Stimulated activated CD4-positive, alpha-beta T cell treated with anti-CD3 and anti-CD28 coated beads, Interleukin-2, amount 100 ng/mL, for 24 hours (primary cell): ENCODE data around the gene POU2F3.
"Not testable (repeated sequence)": the region's sequence is repeated elsewhere in the genome, so short reads cannot be mapped to it uniquely, and the experiment has no call there.

ENCODE experiments used
- DNase-seq, 2 donors: peaks; one replicate each; pipeline ENCODE4 v3.0.0-alpha.2; 2020

The POU2F3 gene

DNA sequence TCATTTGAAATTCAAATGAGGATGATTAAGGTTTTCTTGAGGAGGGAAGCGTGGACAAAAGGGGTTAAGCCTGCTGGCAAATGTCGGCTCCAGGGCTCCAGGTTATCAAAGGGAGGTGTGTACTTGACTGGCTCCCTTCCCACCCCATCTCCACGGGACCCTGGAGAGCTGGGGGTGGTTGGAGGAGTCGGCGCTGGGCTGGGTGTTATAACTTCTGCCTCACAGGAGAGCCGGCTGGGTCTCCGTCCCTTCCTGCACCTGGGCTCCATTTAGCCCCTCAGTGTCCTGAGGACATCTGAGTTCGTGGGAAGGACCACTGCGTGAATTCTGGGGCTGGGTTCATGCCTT, 15.6 kb downstream of the POU2F3 start:
- DNase-seq = no peak

DNA sequence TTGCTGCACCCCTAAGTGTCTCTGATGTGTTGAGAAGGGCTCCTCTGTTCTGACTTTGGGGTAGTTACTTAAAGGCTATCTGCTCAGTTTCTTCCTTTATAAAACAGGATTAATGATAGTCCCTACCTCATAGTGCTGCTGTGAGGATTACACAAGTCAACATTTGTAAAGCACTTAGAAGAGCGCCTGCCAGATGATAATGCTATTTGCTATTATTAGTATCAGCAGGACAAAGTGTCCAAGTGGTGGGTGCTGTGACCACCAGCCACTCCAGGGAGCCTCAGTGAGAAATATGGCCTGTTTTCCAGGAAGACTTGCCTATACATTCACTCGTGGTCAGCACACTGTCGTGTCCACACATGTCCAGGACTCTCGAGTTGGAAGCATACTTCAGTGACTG, 16.2 kb downstream of the POU2F3 start:
- no peak for DNase-seq

DNA sequence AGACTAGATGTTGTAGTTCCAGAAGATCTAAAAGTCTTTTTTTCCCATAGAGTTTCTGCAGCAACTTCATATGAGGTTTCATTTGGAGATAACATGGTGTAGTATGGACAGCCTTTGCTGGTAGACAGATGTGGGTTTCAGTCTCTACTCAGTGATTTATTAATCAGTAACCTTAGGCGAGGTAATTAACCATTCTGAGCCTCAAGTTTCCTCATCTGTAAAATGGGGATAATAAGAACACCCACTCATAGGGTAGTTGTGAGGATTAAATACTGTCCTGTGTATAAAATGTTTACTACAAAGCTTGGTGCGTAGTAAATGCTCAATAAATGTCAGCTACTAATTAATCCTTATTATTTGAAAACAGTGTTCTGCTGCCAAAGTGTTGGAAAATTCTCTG, 16.8 kb downstream of the POU2F3 start:
- no peak for DNase-seq

- DNase-seq = no peak
These were observed 17.4 kb downstream of the POU2F3 start for GRCh38 chr11:120257346-120257745.

- DNase-seq = no peak
These were observed 18.7 kb downstream of the POU2F3 start for GRCh38 chr11:120258661-120259060.

DNA sequence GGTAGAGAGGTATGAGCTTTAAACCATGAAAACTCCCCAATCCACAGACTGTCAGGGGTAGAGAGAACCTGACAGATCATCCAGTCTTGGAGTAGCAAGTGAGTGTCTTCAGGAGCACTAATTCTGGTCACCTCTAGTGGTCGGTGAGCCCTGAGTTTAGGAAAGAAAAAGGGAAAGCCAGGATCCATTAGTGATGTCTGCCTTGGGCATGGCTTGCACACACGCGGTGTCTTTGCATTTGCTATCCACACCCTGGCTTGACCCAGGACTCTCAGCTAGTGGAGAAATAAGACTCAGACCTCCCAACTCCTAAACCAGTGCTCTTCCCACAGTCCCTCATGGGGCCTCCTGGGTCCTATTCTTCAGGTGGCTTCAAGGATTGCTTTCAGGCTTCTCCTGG, 19.3 kb downstream of the POU2F3 start:
- no peak for DNase-seq

GRCh38 chr11:120259988-120260565, 20.1 kb downstream of the POU2F3 start:
- DNase-seq = no peak

DNA sequence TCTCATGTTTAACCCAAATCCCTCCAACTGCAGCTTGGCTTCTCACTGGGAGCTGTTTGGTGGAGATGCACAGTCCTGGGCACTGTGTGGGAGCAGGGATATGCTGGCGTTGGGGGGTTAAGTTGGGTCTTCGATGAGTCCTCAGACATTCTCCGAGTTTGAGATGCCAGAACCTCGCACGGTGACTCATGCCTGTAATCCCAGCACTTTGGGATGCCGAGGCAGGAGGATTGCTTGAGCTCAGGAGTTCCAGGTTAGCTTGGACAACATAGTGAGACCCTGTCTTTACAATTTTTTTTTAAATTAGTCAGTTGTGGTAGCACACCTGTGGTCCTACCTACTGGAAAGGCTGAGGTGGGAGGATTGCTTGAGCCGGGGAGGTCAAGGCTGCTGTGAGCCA, 20.7 kb downstream of the POU2F3 start:
- DNase-seq = no peak

DNA sequence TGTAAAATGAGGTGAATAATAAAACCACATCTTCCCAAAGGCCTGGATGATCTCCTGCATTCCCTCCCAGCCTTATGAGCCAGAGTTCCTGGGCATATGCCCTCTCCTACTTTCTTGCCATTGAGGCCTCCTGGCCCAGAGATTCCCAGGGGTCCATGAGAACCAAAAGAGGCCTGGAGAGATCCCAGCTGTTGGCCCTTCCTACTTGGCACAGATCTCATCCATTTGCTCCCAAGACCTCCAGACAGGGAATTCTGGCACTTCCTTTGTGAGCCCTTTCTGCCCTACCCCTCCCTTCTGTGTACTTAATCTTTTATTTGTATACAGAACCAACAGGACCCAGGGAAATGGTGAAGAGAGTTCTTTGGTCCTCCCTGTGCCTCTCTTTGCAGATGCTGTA, 21.4 kb downstream of the POU2F3 start:
- no peak for DNase-seq

DNA sequence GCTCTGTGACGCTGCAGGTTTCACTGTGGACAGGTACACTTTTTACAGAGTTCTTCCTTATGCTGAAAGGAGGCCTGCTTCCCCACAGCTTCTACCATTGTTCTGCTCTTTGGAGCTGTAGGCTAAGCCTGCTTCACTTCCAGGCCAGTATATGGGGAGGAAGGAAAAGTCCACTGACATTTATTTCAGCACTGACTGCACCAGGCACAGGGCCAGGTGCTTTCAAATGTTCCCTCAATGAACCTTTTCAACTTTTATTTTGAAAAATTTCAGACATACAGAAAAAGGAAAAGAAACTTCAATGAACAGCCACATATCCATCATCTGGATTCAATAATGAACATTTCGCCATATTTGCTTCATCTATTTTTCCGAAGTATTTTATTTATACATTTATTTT, 22.0 kb downstream of the POU2F3 start:
- DNase-seq = no peak

DNA sequence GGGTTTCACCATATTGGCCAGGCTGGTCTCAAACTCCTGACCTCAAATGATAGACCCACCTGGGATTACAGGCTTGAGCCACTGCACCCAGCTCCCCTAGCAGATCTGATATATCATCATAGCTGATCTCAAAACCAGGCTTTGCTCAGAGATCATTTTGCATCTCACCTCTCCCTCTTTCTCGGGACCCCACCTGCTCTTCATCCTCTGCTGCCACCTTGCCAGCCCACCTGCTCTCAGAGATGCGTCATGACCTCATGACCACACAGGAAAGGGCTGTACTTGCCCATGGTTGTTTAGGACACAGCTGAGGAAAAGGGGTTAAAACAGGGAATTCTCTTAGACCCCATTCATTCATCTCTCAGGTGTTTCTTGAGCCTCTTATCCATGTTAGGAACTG, 27.4 kb downstream of the POU2F3 start:
- no peak for DNase-seq

DNA sequence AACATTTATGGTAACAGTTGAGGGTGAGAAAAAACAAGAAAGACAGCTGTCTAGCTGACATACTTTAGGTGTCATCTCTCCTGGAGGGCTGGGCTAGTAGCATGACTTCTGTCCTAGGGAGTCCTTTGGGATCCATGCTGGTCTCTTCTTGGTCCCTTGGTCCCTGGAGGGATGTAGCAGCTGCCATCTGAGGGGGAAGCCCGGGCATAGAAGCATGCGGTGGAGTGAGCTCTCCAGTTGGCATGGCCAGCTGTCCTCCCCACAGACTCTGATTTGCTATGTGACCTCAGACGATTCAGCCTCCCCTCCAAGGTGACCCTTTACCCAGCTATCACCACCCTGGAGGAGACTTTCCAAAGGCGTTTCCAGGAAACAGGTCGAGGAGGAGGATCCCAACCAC, 28.7 kb downstream of the POU2F3 start:
- DNase-seq = no peak

DNA sequence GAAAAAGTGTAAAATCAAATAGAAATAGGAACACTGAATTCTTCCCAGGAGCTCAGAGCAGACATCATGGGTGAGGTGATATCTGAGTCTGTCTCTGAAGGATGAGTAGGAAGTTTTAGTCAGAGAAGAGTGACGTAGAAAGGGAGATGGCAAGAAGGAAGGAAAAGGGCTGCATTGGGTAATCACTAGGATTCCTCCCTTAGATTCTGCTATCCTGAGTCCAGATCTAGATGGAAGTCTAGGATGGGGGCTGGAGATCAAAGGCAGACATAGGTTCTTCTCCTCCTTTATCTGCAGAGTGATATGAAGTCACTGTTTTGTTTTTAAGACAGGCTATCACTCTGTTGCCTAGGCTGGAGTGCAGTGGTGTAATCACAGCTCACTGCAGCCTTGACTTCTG, 30.4 kb downstream of the POU2F3 start:
- DNase-seq = no peak

DNA sequence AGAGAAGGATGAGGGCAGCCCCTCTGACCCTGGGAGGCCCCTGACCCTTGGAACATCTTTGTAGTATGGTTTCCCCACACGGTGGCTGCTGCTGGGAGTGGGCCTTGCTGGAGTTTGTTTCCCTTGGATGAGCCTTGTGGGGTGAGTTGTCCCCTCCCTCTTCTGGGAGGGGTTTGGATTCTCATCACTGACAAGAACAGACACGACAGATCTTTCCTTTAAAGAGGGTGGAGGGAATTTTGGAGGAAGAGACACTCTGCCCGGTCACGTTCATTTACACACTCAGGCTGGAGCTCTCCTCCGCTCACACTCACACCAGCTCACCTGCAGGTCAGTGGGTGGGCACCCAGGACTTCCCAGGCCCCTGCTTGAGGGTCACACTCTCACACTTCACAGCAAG, 31.7 kb downstream of the POU2F3 start:
- DNase-seq = no peak

DNA sequence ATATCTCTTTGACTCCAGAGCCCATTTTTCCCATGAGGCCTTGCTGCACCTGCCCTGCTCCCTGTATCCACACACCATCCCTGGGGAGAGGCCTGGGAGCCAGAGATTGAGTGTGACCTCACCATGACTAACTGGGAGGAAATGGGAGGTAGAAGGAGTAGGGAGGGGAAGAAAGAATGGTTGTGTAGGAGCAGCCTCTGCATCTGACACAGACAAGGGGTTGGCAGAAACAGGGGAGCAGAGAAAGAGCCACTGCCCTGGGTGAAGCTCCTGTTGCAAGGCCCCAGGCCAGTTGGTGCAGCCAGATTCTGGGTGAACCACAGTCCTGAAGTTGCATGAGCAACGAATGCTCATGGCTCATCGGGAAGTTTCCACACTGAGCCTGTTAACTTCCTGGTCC, 32.4 kb downstream of the POU2F3 start:
- DNase-seq = no peak

- DNase-seq = no peak
These were observed 33.5 kb downstream of the POU2F3 start for GRCh38 chr11:120273432-120273831.

DNA sequence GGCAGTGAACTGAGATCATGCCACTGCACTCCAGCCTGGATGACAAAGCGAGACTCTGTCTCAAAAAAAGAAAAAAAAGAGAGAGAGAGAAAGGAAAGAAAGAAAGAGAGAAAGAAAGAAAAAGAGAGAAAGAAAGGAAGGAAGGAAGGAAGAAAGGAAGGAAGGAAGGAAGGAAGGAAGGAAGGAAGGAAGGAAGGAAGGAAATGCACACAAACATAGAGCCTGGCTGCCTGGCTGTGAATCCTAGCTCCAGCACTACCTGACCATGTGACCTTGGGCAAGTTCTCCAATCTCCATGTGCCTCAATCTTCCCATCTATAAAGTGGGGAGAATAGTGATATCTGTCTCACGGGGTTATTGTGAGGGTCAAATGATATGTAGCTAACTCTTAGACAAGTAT, 34.0 kb downstream of the POU2F3 start:
- DNase-seq = not testable (repeated sequence)

GRCh38 chr11:120279502-120279901, 39.6 kb downstream of the POU2F3 start:
- DNase-seq = no peak

- no peak for DNase-seq
These were observed 40.7 kb downstream of the POU2F3 start for GRCh38 chr11:120280600-120281051.

DNA sequence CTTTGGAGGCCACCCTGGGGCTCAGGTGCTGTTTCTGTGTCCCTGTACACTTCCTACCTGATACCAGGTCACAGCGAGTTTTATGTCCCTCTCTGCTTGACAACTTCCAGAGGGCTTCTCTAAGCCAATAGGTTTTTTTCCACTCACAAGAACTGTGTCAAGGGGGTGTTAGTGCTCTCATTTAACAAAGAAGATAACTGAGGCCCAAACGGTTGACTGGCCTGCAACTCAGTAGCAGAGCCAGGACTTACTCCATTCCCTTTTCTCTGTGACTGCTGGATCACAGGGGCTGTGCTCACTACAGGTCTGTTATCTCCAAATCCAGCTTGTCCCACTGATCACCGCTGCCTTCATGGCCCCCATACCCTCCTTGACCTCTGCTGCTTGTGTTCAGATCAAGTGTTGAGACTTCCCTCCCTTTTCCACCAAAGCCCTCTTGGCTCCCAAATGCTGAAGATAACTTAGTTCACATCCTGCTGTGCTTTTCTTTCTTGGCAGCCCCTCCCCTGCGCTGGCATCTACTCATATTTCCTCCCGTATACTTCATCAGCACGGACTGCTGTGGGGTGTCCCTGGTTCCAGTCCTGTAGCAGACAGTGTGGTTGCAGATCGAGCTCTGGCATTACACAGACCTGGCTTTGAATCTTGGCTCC, 41.3 kb downstream of the POU2F3 start:
- no peak for DNase-seq

DNA sequence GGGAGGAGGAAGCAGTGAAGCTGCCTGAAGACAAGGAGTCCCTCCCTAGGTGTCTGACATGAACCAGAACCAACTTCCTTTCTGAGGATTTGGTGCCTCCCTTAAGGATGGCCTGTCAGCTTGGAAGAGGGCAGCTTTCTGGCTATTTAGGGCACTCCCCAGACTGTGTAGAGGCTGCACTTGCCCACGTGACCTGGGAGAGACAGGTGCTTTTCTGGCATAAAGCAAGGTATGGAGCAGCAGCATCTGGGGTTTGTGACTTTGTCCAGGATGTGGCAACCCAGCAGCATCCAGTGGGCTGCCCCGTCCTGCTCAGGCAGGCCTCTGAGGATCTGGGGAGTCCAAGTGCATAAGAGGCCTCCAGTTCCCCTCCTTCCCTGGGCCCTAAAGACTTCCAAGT, 43.2 kb downstream of the POU2F3 start:
- no peak for DNase-seq

DNA sequence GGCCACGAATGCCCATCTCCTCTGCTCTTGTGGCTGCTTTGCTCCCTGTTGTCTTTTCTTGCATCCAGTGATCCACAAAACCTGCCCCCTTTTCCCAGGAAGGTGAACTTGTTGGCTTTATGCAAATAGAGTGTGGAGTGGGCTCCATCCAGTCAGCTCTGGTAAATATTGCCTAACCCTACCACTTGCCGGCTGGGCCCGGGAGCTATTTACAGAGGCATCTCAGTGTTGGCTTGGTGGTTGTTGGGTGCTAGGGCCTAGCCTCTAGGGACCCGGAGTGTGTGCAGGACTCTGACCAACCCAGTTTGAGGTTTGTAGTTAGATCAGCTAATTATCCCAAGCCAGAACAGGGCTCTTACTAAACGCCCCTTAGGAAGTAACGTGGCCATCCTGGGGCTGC, 44.3 kb downstream of the POU2F3 start:
- DNase-seq = no peak

DNA sequence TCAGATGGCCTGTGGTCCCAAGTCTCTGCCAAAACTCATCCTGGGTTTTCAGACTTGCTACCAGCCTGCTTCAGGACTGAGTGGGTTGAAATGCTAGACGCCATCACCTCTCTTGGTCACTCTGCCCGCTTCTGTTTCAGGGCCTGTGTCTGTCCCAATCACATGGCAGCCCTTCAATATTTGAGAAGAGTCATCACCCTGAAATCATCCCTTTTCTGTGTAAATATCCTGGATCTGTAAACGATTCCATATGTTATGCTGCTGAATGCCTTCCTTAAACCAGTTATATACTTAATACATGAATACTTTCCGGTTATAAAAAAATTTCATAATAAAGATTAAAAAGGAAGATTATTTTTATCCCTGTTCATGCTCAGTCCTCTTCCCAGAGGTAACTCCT, 45.3 kb downstream of the POU2F3 start:
- no peak for DNase-seq

DNA sequence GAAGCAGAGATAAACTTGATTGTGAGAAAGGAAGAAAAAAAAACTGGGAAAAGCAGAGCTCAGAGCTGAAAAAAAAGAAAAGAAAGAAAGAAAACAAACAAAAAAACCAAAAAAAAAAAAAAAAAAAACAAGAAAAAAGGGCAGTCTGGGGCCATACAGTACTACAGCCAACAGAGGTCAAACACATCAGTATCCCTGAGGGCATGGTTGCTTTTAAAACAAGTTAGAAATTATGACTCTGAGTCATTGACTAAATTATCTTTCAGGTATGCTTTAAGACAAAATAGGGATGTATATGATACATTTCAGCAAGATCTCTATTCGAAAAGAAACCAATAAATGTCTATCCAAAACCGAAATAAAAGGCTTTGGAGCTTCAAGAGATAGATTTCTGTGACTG, 48.1 kb downstream of the POU2F3 start:
- DNase-seq = no peak

- DNase-seq = no peak
These were observed 49.5 kb downstream of the POU2F3 start for GRCh38 chr11:120289426-120289825.
